ENCODE measurements around the gene ZFP92.

DNA sequence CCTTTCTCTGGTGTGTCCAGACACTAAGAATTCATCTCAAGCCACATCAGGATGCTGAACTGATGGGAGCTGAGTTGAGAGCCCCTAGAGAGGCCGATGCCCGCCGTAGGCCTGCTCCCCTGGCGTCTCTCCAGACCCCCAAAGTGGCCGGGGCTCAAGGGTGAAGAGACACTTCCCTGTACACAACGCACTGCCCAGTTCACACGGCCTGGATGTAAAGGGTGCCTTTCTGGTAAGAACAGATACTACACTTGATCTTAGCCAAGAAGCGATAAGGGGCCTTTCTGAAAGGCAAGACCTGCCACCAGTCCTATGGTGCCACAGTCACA is 39.6 kb downstream of the ZFP92 start:
- TF ChIP-seq YY1 (IDR thresholded peaks at IDR 0.05; ENCODE audit: insufficient read depth, insufficient read length), result no peak
- no peak for TF ChIP-seq ZNF274 (IDR thresholded peaks at IDR 0.05; ENCODE audit: low read depth, low read length)

Measured in NT2/D1 (cell line).